H1 (cell line): ENCODE measurements around the gene LMNB1. TPM values are rescaled to one million over a fixed set of nuclear protein-coding genes. Genes with fewer than 3 reads are reported as not detected.

Source experiments
- ATF2 ChIP-seq: IDR thresholded peaks from 2 replicates; pipeline ENCODE4 v1.6.1; 2012; ENCODE audit warnings: low read length, inconsistent platforms
- EGR1 ChIP-seq: IDR thresholded peaks from 2 replicates; pipeline ENCODE4 v1.6.1; 2011; ENCODE audit warnings: low read depth, low read length, borderline replicate concordance
- EZH2 ChIP-seq: fragments of 200-600 bp; sonication (generic); IDR thresholded peaks from 2 replicates; pipeline ENCODE4 v1.7.1; 2012; ENCODE audit warnings: low read depth, mild to moderate bottlenecking, moderate library complexity, low read length, inconsistent platforms; ENCODE audit not compliant: severe bottlenecking
- SIRT6 ChIP-seq: IDR thresholded peaks from one replicate; pipeline ENCODE4 v1.7.1; 2012; ENCODE audit warnings: low read length, inconsistent platforms
- polyA plus RNA-seq, 7 experiments: library from polyadenylated mRNA; depleted of rRNA in 3 of 7; stranded (reverse) in 5 of 7; unstranded in 2 of 7; fragments of >200 nt in 5 of 7; fragments of 200-250 nt in 2 of 7; gene quantifications; 1 replicate in 5 of 7; 2 replicates in 1 of 7; 4 replicates in 1 of 7; pipeline versions ENCODE4 v1.2.1 to v1.2.3, GENCODE V29; 2011 to 2013; ENCODE audit warnings: missing spikeins in 2 of 7, mixed read lengths in 2 of 7
- total RNA-seq: library from RNA; stranded (reverse); fragmentation: NEBNext Ultra II Directional; extraction: Animal tissue kit (Norgen Biotek cat#: 25700); gene quantifications from 2 replicates; pipeline ENCODE4 v1.2.1, GENCODE V29; 2021

Gene LMNB1
- total and polyA plus RNA-seq, 2 of the 8 experiments (the other 6 are each of a cell fraction or from before 2014, with no cell fraction given), result 73.5 to 225 TPM

GRCh38 chr5:126852091-126852571 lies 75.2 kb downstream of the LMNB1 start (continued):
- no peak for TF ChIP-seq SIRT6
- TF ChIP-seq ATF2, result no peak
- no peak for TF ChIP-seq EGR1
- TF ChIP-seq EZH2, result no peak
